GM19193 (cell line): Measurements from ENCODE around the gene RASA3.

Experiments used
- POLR2A ChIP-seq: IDR thresholded peaks from 4 replicates; pipeline ENCODE4 v1.6.1; 2011; ENCODE audit not compliant: insufficient read depth, insufficient read length; ENCODE audit errors: extremely low read depth

RASA3 gene

GRCh38 chr13:113976711-113977684 lies 155.4 kb downstream of the RASA3 start:
- no peak for TF ChIP-seq POLR2A

- no peak for TF ChIP-seq POLR2A
Observed at GRCh38 chr13:113975416-113975815, 157.0 kb downstream of the RASA3 start.

- TF ChIP-seq POLR2A, result no peak
Observed at GRCh38 chr13:113974304-113975281, 157.8 kb downstream of the RASA3 start.

GRCh38 chr13:113973218-113974164 lies 158.9 kb downstream of the RASA3 start, which contains the start of gene C13orf46:
C13orf46 (minus strand) TSS chr13:113974076; CDS start chr13:113973997, 79 bp downstream.
- TF ChIP-seq POLR2A, result no peak

- no peak for TF ChIP-seq POLR2A
Observed at GRCh38 chr13:113972451-113973217, 159.8 kb downstream of the RASA3 start.

GRCh38 chr13:113971471-113972231 lies 160.8 kb downstream of the RASA3 start:
- TF ChIP-seq POLR2A, result no peak

- TF ChIP-seq POLR2A, result no peak
Observed at GRCh38 chr13:113970810-113971470, 161.5 kb downstream of the RASA3 start.

- TF ChIP-seq POLR2A, result no peak
Observed at GRCh38 chr13:113969973-113970611, 162.3 kb downstream of the RASA3 start.

GRCh38 chr13:113969311-113969972 lies 163.0 kb downstream of the RASA3 start:
- no peak for TF ChIP-seq POLR2A

GRCh38 chr13:113968463-113969310 lies 163.7 kb downstream of the RASA3 start:
- no peak for TF ChIP-seq POLR2A
